Measurements from ENCODE around the gene SLC8A3. TPM values are rescaled to one million over a fixed set of nuclear protein-coding genes. Genes with fewer than 3 reads are reported as not detected.

SLC8A3 gene
- total RNA-seq, 1 donor from 2014 or later: 0.19 TPM

DNA sequence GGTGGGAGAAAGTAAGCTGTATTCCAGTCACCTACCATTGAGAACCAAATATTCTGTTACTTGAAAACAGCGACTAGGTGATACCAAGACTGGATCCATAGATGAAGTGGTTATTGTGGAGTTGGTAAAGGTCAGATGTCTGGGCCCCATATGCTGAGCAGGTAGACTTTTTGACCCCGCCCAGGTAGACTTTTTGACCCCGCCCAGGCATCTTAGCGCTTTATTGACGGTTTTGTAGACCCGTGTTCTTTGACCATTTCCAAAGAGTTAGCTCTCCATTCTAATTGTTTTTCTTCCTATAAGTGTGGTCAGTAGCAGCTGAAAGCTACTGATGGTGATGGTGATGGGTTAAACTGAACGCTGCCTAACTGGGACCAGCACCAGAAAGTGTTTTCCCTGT is 61.6 kb downstream of the SLC8A3 start:
- intact Hi-C loops (cut with DNase I): no loop called here
- DNase-seq (ENCODE audit: low spot score): no peak

DNA sequence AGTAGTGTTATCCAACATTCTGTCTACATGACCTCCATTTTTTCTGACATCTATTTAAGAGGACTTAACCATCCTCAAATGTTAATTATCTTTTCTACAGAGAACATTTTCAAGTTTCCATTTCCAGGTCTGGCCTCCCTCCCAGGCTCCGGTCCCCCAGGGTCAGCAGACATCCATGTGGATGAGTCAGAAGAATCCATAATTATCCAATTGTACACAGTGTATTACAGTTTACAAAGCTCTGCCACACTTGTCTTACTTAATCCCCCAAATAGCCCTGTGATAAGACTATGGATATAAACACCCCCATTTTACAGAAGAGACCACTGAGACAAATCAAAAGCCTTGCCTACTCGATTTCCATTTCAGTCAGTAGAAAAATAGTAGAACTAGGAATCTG is 65.0 kb downstream of the SLC8A3 start:
- intact Hi-C loops (cut with DNase I): no loop called here
- no peak for DNase-seq (ENCODE audit: low spot score)

DNA sequence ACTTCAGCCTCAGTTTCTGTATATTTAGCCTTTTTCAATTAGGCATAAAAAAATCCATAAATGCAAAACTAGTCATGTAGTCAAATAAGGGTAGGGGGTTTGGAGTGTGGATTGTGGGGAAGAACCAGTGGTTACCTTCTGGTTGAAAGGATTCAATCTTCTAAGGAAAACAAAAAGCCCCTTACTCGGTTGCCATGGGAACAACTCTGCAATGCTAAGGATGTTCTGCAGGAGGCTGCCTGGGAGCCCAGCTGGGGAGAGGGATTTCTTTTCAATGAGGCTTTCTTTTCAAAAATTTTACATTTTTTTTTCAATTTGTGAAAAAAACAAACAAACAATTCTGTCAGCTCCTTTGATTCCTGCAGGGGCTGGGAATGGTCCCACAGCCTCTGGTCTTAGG is 67.2 kb downstream of the SLC8A3 start:
- no peak for DNase-seq (ENCODE audit: low spot score)
- intact Hi-C loops (cut with DNase I): no loop called here

DNA sequence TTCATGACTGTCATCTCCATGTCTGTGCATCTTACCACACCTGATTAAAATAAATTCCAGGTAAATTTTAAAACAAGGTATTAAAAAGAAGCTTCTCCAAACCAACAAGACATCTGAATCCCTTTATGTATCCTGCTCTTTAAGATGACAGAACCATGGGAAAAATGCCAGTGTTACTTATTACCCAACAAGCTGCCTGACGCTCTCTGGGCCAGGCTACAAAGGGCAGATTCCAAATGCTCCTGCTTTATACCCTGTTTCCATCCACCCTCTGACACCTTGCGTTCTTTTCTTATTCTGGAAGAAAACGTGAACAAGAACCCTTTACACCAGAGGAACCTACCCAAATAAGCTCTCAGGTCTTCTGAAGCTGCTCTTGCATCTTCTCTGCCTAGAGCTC is 70.7 kb downstream of the SLC8A3 start:
- intact Hi-C loops (cut with DNase I): no loop called here
- DNase-seq (ENCODE audit: low spot score): no peak

DNA sequence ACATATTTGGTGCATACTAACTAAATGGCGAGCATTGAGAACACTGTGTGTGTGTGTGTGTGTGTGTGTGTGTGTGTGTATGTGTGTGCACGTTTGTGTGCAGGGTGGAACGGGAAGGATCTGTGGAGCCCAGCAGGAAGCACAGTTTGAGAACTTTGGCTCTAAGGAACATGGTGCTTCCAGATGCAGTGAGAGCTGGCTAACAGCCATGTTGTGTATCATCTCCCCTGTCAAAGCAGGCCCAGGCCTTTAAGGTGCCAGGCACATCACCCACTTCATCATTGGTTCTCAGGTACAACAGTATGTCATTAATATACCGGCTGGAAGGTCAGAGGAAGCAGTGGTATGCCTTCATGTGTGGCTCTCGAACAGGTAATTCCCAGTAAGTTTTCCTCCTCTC is 72.5 kb downstream of the SLC8A3 start:
- no peak for DNase-seq (ENCODE audit: low spot score)
- intact Hi-C loops (cut with DNase I): no loop called here

DNA sequence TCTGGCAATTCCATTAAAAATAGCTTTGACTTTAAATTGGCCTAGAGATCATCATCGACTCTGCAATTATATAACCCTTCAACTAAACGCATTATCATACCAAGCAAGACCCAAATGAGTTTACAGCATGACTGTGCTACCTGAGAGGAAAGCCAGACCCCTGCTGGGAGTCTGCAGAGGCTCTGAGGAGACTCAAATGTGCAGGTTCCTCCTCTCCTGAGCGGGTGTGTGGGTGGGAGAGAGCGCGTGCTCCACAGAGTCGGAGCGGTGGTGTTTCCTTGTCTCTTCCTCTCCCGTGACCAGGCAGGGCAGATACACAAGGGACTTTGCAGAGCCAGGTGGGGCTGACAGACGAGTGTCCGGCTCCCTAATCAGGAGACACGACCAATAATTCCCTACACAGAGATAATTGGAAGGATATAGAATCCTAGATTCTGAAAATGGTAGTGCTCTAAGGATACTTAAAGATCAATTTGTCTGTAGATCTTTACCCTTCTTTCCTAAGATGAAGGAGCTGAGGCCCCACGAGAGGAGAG is 74.1 kb downstream of the SLC8A3 start:
- DNase-seq (ENCODE audit: low spot score): no peak
- intact Hi-C loops (cut with DNase I): no loop called here

DNA sequence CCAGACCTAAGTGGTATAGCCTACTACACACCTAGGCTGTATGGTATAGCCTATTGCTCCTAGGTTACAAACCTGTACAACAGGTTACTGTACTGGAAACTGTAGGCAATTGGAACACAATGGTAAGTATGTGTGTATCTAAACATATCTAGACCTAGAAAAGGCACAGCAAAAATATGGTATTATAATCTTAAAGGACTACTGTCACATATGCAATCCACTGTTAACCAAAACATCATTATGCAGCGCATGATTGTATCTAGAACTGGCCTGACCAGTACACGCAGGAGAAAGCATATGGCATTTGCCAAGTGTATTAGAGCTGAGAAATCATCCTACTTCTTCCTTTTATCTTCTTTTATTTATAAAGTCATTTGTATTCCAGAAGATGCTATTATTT is 75.5 kb downstream of the SLC8A3 start:
- intact Hi-C loops (cut with DNase I): no loop called here
- DNase-seq (ENCODE audit: low spot score): no peak

DNA sequence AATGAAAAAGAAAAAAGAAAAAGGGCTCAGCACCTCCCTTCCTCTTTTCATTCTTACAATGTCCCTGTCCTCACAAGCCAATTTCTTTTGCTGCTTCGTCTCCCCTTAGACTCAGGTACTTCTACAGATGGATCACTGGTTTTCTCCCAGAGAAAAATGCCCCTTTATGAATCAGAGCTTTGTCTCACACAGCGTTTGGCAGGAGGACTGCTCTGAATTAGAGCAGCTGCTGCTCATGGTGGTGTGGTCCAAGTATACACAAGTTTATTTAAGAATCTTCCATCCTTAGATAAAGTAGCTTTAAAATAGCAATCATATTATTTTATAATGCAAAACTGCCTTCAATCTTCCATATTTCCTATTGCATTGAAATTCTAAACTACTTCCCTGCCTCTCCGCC is 80.3 kb downstream of the SLC8A3 start:
- intact Hi-C loops (cut with DNase I): no loop called here
- DNase-seq (ENCODE audit: low spot score): no peak

DNA sequence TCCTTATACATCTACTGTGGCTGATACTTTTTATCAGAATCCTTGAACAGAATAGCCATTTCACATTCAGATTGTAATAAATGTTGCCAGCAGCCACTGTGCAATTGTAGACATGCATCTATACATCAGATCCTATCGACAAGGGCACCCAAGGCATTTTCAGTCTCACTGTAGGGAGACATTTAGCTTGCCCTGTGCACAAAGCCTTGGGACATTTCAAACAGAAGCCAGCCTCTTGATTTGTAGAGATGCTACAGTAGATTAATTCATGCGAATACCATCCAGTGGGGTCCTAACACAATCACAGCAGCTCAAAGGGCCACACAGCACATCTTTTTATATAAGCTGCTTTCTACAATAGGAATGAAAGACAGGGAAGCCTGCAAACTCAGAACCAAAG is 81.4 kb downstream of the SLC8A3 start:
- no peak for DNase-seq (ENCODE audit: low spot score)
- intact Hi-C loops (cut with DNase I): no loop called here

DNA sequence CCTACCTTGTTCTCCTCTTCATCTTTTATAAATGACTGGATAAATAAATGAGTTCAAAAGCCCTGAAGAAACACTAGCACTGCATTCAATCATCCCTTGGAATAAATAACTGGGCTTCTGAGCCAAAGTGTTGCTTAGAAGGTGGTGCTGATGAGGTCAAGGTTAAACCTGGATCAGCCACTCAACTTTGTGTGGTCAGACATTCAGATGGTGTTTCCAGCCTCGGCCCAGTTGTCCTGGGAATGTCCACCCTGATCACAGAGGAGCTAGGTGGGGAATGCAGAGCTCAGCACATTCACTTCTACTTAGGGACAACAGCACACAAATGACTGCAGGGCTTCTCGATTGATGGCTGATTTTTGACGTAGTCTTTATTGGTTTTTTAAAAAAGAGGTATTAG is 88.7 kb downstream of the SLC8A3 start:
- no peak for DNase-seq (ENCODE audit: low spot score)
- intact Hi-C loops (cut with DNase I): no loop called here

DNA sequence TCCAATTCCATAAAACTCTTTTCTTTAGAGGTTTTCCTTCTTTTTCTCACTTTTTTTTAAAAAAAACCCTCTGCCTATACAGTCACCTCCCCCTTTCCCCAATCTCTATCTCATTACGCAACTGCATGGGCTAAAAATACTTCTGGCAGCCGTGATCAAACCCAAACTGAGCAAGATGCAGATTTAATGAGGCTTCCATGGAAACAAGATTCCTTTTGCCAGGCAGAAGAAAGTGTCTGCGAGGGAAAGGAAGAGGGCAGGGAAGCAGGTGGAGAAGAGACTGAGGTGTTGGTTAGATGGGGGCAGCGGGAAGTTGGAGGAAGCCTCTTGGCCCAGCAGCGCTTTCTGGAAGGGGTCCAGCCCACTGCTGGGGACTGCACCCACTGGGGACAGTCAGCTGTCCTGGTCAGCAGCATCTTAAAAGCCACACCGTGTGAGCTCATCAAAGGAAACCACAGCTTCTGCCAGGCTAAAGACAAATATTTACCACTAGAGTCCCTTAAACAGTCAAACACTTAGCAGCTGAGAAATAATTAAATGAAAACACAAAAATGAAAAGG is 90.4 kb downstream of the SLC8A3 start:
- DNase-seq (ENCODE audit: low spot score): no peak
- intact Hi-C loops (cut with DNase I): no loop called here

DNA sequence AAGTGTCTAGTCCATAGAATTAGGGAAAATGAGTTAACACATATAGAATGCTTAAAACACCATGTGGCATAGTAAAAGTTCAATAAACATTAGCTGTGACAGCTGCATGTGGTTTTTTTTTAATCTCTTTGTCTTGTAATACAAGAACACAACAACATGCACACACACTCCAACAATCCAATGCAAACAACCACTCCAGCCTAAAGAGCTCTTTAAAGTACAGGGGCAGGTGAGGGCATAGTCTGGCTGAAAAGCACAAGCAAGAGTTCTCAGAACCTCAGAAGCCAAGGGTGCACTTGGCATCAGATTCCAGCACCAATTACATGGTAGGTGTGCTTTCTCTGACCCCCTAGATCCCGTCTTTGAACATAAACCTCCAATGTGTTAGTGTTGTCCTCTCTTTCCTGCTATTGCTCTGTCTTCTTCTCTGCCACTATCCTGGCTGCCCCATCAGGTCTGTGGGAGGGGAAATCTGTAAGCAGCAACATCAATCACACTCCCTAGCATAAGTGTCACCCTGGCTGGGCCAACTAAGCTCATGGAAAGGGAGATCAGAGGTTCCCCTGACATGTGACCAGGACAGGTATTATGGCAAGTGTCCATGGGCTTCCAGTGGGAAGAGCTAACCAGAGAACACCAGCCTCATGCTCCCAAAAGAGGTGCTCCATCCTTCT is 91.0 kb downstream of the SLC8A3 start:
- intact Hi-C loops (cut with DNase I): no loop called here

DNA sequence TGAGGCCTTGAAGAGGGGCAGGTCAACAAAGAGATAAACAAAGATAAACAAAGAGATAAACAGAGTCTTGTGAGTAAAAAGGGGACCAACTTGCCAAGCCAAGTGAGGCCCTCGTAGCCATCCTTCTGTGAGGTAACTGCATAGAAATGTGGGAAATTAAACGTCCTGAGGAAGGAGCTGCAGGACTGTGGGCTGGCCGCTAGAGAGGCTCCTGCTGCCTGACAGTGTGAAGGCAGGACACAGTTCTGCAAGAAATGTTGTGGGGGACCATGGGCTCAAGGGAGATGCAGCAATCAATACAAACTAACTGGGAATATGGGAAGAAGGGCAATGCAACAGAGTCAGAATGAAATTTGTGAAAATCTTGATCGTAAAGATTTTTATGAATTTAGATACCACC is 91.9 kb downstream of the SLC8A3 start:
- DNase-seq (ENCODE audit: low spot score): no peak
- intact Hi-C loops (cut with DNase I): no loop called here

More for the DNA sequence above, 91.0 kb downstream of the SLC8A3 start:
- DNase-seq (ENCODE audit: low spot score): no peak

DNA sequence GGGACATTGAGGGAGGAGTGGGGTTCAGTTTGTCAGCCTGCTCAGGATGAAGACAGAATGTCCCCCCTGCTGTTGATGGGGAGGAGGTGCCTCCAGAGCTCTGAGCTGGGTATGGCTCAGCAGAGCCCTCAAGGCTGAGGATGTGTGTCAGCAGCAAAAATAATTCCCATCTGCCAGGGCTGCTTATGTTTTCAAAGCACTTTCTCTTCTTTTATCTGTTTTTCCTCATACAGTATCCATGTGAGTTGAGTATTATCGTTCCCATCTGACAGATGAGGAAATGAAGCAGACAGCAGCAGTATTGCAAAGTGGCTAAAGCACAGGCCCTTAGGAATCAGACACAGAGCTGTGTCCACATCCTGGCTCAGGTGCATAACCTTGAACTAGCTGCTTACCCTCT is 94.1 kb downstream of the SLC8A3 start:
- intact Hi-C loops (cut with DNase I): no loop called here
- DNase-seq (ENCODE audit: low spot score): no peak

DNA sequence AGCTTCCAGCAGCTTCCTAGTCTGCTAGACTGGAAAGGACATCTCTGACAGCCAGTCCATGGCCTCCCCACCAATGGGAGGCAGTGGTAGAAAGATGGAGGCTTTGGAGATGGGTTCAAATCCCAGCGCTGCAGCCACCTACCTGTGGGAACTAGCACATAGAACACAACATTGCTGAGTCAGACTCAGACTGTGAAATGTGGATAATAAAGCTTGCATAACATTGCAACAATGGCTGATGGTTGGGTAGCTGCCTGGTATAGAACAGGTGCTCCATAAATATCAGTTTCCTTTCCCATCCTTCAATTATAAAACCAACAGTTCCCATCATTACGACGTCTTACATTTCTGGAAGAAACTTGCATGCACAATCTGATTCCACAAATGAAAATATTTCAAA is 94.6 kb downstream of the SLC8A3 start:
- intact Hi-C loops (cut with DNase I): no loop called here

DNA sequence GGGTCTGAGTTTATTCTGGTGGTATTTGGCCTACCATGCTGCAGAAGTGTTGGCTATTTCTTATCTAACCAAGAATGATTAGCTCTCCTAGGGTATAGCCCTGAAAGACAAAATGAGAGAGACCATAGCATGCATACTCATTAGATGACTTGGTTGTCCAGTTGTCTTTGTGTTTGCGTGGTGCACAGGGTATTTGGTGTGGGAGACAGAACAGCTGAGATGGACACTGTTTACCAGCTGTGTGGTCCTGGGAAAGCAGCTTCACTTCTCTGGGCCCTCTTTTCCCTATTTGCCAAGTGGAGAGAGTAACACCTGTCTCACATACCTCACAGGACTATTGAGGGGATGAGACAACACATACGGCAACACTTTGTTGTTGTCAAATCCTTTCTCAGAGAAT is 95.6 kb downstream of the SLC8A3 start:
- DNase-seq (ENCODE audit: low spot score): no peak
- intact Hi-C loops (cut with DNase I): no loop called here

More for the DNA sequence above, 94.6 kb downstream of the SLC8A3 start:
- DNase-seq (ENCODE audit: low spot score): no peak

DNA sequence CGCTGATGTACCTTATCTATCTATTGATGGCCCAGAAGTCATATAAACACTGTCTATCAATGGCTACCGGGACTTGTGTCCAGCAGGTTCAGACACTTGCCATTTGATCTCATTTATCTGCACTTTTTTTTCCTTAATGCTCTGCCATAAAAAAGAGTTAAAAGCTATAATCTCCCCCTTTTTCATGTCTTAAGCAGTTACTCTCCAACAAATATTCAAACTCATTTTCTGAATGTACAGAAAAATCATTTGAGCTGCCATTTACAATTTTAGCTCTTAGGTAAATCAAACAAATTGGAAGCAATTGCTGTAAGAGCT is 101.4 kb downstream of the SLC8A3 start:
- intact Hi-C loops (cut with DNase I): loop anchor here (5.0 kb wide), 1 partner anchor 230 kb away; no protein-coding TSS in a partner anchor
- no peak for DNase-seq (ENCODE audit: low spot score)

DNA sequence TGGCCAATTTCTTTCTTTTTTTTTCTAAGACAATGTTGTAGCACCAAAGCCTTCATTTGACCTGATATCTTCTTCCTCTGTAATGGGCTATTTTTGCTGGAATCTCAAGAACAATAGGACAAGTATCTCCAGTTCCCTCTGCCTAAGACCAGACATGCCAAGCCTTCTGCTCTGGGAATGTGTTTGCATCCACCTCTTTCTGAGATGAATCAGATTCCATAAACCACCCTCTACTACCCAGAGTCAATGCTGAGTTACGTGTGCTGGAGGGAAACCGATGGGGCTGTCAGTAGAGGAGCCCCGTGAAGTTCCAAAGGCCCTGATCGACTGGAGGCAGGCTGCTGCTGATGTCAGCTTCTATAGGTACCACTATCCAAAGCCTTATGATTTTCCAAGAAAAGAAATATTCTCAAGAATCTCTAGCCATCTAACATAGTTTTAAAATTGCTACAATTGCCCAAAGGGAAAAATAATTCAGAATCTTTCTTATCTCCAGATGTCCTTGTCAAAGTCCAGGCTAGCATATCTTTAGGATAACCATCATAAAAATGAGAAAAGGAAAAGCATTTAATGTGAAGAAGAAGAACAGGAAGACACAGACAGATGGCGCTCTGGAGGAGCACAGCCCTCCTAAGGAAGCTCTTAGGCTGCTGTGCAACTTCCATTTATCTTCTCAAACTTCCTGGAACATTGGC is 101.9 kb downstream of the SLC8A3 start:
- intact Hi-C loops (cut with DNase I): loop anchor here (5.0 kb wide), 1 partner anchor 230 kb away; no protein-coding TSS in a partner anchor
- DNase-seq (ENCODE audit: low spot score): no peak

DNA sequence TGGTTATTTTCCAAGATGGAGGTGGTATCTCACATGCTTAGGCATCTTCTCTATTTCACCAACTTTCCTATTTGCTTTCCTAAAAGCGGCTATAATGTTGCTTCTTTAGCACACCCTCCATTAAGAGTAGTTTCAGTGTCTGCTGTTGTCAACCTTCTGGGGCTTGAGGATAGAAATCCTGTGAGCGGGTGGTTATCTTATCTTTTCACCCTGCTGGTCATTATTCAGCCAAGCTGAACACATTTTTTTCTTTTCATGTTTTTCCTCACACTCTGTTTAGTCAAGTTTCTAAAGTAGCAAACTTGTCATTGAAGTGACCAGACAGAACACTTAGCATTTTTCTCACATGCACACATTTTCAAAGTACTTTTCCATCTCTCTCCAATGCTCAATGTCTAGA is 104.5 kb downstream of the SLC8A3 start:
- no peak for DNase-seq (ENCODE audit: low spot score)
- intact Hi-C loops (cut with DNase I): no loop called here

DNA sequence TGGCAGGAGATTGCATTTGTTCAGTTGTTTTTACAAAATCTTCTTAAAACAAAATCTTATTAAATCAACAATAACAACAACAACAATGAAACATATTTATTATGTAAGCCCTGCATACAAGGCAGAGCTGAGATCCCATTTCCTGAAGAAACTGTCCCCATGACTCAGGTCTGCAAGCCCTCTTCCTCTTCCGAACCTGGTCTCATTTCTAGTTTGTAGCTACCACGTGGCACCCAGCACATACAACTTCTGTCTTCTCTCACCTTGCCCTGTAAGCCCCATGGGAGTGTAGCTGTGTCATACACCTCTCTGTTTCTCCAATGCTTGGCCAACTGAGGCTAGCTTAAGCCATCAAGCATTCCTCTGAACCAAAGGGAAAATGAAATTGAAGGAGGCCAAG is 106.4 kb downstream of the SLC8A3 start:
- no peak for DNase-seq (ENCODE audit: low spot score)
- intact Hi-C loops (cut with DNase I): no loop called here

DNA sequence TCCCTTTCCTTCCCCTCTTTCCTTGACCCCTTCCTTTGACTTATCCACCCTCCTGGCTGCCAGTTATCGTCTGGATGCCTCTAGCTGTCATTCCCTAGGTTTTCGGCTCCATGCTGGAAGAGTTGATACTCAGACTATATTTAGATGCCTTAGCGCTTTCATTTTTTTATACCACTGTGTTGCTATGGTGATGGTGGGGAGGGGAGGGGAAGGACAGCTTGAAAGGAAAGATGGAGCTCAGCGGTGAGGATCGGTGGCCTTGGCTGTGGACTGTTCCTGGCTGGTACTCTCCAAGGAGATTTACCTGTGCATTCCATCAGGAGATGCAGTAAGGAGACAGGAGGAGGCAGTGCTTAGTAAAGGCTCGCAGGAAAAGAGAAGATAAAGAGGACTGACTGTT is 108.7 kb downstream of the SLC8A3 start:
- DNase-seq (ENCODE audit: low spot score): no peak
- intact Hi-C loops (cut with DNase I): no loop called here
